GM18519 (cell line): Measurements from ENCODE around the gene COPE.
"Not testable (repeated sequence)": the region's sequence is repeated elsewhere in the genome, so short reads cannot be mapped to it uniquely, and the experiment has no call there.

ENCODE experiments used
- ATAC-seq: cut with Tn5 transposase; IDR thresholded peaks from one replicate; pipeline ENCODE4 v1.9.1; 2021; ENCODE audit warnings: mild to moderate bottlenecking, moderate library complexity; ENCODE audit not compliant: unreplicated experiment, low FRiP score

COPE gene

DNA sequence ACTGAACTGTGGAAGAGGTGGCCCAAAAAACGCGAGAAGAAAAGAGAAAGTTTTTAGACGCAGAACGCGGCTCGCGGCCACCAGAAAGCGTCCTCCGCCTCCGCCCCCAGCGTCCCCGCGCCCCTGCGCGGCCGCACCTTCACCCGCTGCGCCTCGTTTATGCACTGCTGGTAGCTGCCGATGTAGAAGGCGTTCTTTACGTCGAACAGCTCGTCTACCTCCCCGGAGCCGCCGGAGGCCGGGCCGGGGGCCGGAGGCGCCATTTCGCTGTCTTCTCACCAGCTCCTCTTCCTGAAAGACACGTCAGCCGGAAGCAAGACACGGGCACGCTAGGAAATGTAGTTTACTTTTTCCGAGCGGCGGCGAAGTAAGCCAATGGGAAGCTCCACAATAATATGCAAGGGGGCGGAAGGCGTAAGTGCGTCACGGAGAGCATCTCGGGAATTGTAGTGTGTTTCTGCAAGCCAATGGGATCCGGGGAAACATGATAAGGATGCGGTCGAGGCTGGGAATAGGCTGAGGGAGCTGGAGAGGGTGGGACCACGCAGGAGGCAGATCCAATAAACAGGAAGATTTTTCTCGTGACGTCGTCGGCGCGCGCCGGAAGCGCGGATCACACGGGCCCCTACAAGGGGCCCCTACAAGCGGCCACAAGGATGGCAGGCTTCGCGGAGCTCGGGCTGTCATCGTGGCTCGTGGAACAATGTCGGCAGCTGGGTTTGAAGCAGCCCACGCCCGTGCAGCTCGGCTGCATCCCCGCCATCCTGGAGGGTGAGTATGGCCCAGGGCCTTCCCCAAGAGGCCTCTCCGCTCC is at the start of gene COPE, which contains the start of gene DDX49:
COPE (minus strand) TSS at position 302 of the 814 bp plus-strand sequence; CDS start at position 263, 39 bp downstream.
DDX49 (plus strand) TSS at position 630 of the 814 bp plus-strand sequence; CDS start at position 657, 27 bp downstream.
- peak; percentile 88 for ATAC-seq

DNA sequence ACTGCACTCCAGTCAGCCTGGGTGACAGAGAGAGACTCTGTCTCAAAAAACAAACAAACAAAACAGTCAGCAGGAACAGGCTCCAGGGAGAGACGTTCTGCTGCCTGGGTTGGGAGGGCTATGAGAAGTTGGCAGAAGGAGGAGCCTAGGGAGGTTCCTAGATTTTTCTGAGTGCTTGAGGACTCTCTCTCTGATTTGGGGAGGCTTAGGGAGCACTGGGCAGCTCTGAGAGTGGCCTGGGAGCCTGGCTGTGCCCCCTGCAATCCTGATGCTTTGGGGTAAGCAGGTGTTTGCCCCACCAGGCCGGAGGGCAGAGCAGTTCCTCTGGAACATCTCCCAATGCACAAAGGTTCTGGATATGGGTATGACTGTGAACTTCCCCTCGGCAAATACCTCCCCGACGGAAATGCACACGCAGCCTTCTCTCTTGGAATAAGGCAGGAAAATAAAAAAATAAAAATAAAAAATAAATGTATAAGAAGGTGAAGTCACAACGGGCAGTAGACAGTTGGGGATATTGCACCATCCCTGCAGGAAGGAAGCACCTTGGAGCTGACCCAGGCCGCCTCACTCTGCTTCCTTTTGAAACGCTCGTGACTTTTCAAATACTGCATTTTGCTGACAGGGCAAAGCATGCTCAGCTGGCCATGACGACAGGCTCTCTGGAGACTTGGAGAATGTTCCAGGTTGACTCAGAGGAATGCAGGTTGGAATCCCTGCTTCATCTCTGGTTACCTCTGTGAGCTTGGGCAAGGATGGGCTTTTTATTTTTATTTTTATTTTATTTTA is 48.4 kb upstream of the COPE start:
- ATAC-seq: no peak

DNA sequence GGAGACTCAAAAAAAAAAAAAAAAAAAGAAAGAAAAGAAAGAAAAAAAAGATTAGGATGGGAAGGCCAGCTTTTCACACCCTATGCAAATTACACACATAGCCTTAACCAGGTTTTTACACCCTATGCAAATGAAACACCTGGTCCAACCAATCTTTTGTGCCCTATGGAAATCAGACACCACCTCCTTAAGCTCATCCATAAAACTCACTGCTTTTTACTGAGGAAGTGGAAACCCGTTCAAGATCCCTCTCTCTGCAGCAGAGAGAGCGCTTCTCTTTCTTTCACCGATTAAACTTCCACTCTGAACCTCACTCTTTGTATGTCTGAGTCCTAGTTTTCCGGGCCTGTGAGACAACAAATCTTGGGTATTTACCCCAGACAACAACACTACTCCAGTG is 47.1 kb upstream of the COPE start:
- no peak for ATAC-seq

- no peak for ATAC-seq
Measured at GRCh38 chr19:18964121-18964520, 44.9 kb upstream of the COPE start.

- ATAC-seq: no peak
Measured at GRCh38 chr19:18961767-18962620, 42.8 kb upstream of the COPE start.

DNA sequence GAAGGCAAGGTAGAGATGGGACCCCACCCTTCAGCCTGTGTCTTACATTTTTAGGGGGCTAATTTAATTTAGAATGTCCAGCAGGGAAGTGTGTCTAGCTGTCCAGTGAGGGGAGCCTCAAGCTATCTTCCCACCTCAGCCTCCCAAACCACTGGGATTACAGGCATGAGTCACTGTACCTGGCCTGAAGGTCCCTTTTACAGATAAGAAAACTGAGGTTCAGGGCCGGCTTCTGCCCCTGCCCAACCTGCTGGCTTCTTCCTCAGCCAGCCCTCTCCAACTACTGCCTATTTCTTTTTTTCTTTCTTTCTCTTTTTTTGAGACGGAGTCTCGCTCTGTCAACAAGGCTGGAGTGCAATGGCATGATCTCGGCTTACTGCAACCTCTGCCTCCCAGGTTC is 41.2 kb upstream of the COPE start:
- ATAC-seq: no peak

GRCh38 chr19:18955042-18955441 is 35.9 kb upstream of the COPE start:
- no peak for ATAC-seq

GRCh38 chr19:18954094-18954493 is 34.9 kb upstream of the COPE start:
- ATAC-seq: no peak

DNA sequence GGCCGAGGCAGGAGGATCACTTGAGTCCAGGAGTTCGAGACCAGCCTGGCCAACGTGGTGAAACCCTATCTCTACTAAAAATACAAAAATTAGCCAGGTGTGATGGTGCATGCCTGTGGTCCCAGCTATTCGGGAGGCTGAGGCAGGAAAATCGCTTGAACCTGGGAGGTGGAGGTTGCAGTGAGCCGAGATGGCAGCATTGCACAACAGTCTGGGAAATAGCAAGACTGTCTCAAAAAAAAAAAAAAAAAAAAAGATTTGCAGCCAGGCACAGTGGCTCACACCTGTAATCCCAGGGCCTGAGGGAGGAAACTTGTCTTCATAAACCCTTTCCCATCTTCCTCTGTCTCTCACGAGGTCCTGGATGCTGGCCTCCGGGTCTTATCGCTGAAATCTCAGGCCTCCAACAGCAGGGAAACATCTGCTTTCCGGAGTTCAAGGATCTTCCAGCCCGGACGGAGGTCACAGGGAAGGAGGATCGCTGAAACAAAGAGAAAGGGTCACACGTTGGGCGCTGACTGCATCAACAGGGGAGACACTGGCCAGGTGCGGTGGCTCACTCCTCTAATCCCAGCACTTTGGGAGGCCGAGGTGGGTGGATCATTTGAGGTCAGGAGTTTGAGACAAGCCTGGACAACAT is 33.3 kb upstream of the COPE start:
- not testable (repeated sequence) for ATAC-seq

GRCh38 chr19:18951721-18952281 is 32.6 kb upstream of the COPE start:
- no peak for ATAC-seq

GRCh38 chr19:18949858-18950257 is 30.7 kb upstream of the COPE start:
- ATAC-seq: no peak

DNA sequence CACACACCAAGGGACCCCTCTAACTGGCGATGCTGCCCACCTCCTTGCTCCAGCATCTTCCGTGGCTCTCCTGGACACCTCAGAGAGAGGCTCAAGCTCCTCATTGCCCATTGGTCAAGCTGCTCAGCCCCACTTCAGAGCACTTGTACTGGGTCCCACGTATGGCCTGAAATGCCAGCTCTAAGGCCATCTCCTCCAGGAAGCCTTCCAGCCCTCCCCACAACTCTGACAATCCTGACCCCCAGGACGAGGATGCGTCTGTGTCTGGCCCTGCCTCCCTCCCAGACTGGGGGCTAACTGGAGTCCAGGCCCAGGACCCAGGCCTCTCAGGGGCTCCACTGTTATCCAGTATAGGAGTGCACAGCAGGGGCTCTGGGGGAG is 29.8 kb upstream of the COPE start:
- ATAC-seq: no peak

DNA sequence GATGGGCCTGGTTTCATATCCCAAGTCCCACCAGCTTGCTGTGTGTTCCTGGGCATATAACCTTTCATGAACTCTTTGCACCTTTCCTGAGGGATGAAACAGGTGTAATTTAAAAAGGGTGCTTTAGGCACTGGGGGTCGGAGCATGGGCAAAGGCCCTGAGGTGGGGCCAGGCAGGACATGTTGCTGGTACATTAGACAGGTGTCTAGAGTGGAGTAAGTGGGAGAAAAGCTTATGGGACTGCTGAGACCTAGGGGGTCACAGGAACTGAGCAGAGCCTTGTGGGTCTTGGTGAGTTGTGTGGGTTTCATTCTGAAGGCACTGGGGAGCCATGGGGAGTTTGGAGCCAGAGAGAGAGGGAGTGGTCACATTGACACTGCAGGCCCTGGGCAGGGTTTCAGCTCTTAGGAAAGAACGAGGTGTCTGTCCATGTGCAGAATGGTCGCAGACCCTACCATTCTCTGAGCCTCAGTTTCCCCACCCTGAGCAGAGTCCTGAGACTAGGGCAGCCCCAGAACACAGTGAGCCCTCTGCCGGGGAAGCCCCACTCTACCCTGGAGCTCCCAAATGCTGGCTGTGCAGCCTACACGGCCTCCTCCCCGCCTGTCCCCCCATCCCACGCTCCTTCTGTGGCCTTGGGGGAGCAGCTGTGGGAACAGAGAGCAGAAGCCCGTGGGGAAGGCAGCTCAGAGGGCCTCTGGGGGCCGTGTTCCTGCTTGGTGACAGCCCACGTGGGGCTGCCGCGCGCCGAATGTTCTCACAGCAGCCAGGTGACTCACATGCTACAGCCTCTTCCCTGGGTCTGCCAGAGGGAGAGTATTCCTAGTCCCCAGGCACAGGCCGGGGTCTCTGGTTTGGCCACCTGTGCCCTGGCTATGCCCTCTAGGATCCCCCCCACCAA is 29.1 kb upstream of the COPE start:
- no peak for ATAC-seq

- ATAC-seq: no peak
Measured at GRCh38 chr19:18946918-18947317, 27.7 kb upstream of the COPE start.

- no peak for ATAC-seq
Measured at GRCh38 chr19:18946335-18946734, 27.1 kb upstream of the COPE start.

- no peak for ATAC-seq
Measured at GRCh38 chr19:18945297-18945696, 26.1 kb upstream of the COPE start.

- ATAC-seq: no peak
Measured at GRCh38 chr19:18943465-18943864, 24.3 kb upstream of the COPE start.

GRCh38 chr19:18942692-18943091 is 23.5 kb upstream of the COPE start:
- ATAC-seq: no peak
